DOHH2 (cell line): ENCODE data around the gene KLF4.

Experiments
- H3F3A ChIP-seq: fragments of 200-600 bp; sonication (generic), shearing (Covaris generic); 2 replicates; pipeline ENCODE4 v1.6.0; 2016; ENCODE audit warnings: antibody characterized with exemption, mild to moderate bottlenecking; ENCODE audit not compliant: control insufficient read depth, insufficient read depth
- H3K27ac ChIP-seq: fragments of 200-600 bp; sonication (generic); 2 replicates; pipeline ENCODE4 v1.5.1; 2014; ENCODE audit warnings: low read depth, mild to moderate bottlenecking, low read length, moderate library complexity
- H3K27me3 ChIP-seq: fragments of 200-600 bp; sonication (generic); 2 replicates; pipeline ENCODE4 v1.6.1; 2014; ENCODE audit warnings: mild to moderate bottlenecking, low read length, mixed read lengths; ENCODE audit not compliant: control insufficient read depth
- H3K36me3 ChIP-seq: fragments of 200-600 bp; sonication (generic); 2 replicates; pipeline ENCODE4 v1.6.1; 2014; ENCODE audit warnings: mild to moderate bottlenecking, low read length, moderate library complexity, mixed read lengths; ENCODE audit not compliant: control insufficient read depth
- H3K4me1 ChIP-seq: fragments of 200-600 bp; sonication (generic); 2 replicates; pipeline ENCODE4 v1.6.1; 2014; ENCODE audit warnings: mild to moderate bottlenecking, low read length, mixed read lengths; ENCODE audit not compliant: control insufficient read depth
- H3K4me2 ChIP-seq: fragments of 200-600 bp; sonication (generic); 2 replicates; pipeline ENCODE4 v1.6.0; 2014; ENCODE audit warnings: mild to moderate bottlenecking, low read length, moderate library complexity
- H3K4me3 ChIP-seq: fragments of 200-600 bp; sonication (generic); 2 replicates; pipeline ENCODE4 v1.5.1; 2014; ENCODE audit warnings: mild to moderate bottlenecking, low read length, mixed read lengths
- H3K79me2 ChIP-seq: fragments of 200-600 bp; sonication (generic); 2 replicates; pipeline ENCODE4 v1.6.1; 2014; ENCODE audit warnings: mild to moderate bottlenecking, low read length, mixed read lengths; ENCODE audit not compliant: control insufficient read depth
- H3K9me2 ChIP-seq: fragments of 200-600 bp; sonication (generic); replicated peaks from 2 replicates; pipeline ENCODE4 v1.6.1; 2014; ENCODE audit warnings: mild to moderate bottlenecking, low read length, mixed read lengths; ENCODE audit not compliant: control insufficient read depth
- H3K9me3 ChIP-seq: fragments of 200-600 bp; sonication (generic); 2 replicates; pipeline ENCODE4 v1.6.1; 2014; ENCODE audit warnings: antibody characterized with exemption, low read length, mixed read lengths; ENCODE audit not compliant: control insufficient read depth, insufficient read depth
- H4K20me1 ChIP-seq: fragments of 200-600 bp; sonication (generic); 2 replicates; pipeline ENCODE4 v1.6.0; 2014; ENCODE audit warnings: low read depth, mild to moderate bottlenecking, antibody characterized with exemption, low read length, moderate library complexity; ENCODE audit not compliant: control insufficient read depth, insufficient read depth
- CTCF ChIP-seq: fragments of 200-600 bp; sonication (generic); IDR thresholded peaks from one replicate; pipeline ENCODE4 v1.5.1; 2014; ENCODE audit warnings: antibody characterized with exemption, mild to moderate bottlenecking, low read depth, low read length; ENCODE audit not compliant: poor library complexity, severe bottlenecking
- EZH2phosphoT487 ChIP-seq: fragments of 200-600 bp; sonication (generic); IDR thresholded peaks from 2 replicates; pipeline ENCODE4 v1.6.1; 2017; ENCODE audit warnings: borderline replicate concordance, mild to moderate bottlenecking, antibody characterized with exemption, low read length, moderate library complexity, mixed read lengths

KLF4 gene

GRCh38 chr9:107437716-107438115 lies 51.9 kb downstream of the KLF4 start:
- no peak for TF ChIP-seq CTCF
- no peak for TF ChIP-seq EZH2phosphoT487
- Histone ChIP-seq H3K79me2 (no peaks in the 10 kb centered on the region), H3K27ac (no peak overlapping the region), H3K9me2 (no peaks in the 10 kb centered on the region), H3K4me3 (no peak overlapping the region), H3K36me3 (no peaks in the 10 kb centered on the region), H3K4me2 (no peak overlapping the region), H3K27me3 (no peaks in the 10 kb centered on the region), H3K4me1 (no peaks in the 10 kb centered on the region), H3F3A (no peaks in the 10 kb centered on the region), H3K9me3 (no peaks in the 10 kb centered on the region), H4K20me1 (no peaks in the 10 kb centered on the region)

- TF ChIP-seq CTCF = no peak
- TF ChIP-seq EZH2phosphoT487 = no peak
- Histone ChIP-seq H4K20me1 (no peaks in the 10 kb centered on the region), H3K9me2 (no peaks in the 10 kb centered on the region), H3F3A (no peaks in the 10 kb centered on the region), H3K79me2 (no peaks in the 10 kb centered on the region), H3K4me2 (no peak overlapping the region), H3K36me3 (no peaks in the 10 kb centered on the region), H3K9me3 (no peaks in the 10 kb centered on the region), H3K4me1 (no peaks in the 10 kb centered on the region), H3K27ac (no peak overlapping the region), H3K4me3 (no peak overlapping the region), H3K27me3 (no peaks in the 10 kb centered on the region)
Observed at GRCh38 chr9:107435415-107435814, 54.2 kb downstream of the KLF4 start.
